ENCODE measurements around the gene PCOLCE2. TPM values are rescaled to one million over a fixed set of nuclear protein-coding genes. Genes with fewer than 3 reads are reported as not detected.

Gene PCOLCE2
- total RNA-seq, 1 experiment from 2014 or later, result 23.9 TPM

DNA sequence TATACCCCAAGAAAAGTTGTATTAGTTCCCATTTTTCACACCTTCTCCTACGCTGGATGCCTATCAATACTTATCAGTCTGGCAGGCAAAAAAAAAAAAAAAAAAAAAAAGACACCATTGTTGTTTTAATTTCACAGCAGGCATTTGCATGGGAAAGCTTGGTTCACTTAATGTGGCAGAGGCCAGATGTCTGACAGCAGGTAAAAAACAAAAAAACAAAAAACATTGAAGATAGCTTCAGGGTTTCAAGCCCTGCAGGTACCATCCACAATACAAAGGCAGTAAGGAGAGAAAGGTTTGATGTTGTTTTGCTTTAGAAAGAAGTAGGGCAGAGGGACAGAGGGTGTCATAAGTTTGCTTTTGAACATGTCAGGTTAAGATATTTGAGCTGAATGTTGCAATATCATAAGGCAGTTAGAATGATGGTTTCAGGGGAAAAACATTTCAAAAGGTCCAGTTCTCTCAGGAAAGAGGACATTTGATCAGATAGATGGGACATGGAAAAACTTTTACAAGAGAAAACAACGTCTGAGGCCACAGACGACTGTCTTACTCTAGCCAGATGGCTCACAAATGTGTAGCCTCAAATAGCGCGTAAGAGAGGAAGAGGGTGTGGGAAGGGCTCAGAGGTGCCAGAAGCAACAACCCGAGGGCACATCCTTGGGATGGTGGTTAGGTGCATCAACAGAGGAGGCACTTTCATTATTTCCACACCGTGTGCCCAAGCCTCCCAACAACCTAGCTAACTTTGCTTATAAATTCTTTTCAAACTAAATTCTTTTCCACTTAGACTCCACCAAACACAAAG lies 25.7 kb downstream of the PCOLCE2 start:
- Histone ChIP-seq H3F3A (ENCODE audit: low read length, unreplicated experiment) (no peaks in the 10 kb centered on the region), H3K79me2 (ENCODE audit: low read length) (no peaks in the 10 kb centered on the region), H3K27ac (ENCODE audit: low read length) (no peak overlapping the region), H3K4me1 (ENCODE audit: insufficient read depth, low read length) (peaks cover 14% of the 10 kb centered on the region), H3K4me2 (ENCODE audit: low read length) (peak overlapping the region; percentile 62), H3K36me3 (ENCODE audit: low read depth, low read length) (no peaks in the 10 kb centered on the region), H3K27me3 (ENCODE audit: low read length) (no peaks in the 10 kb centered on the region), H2AFZ (ENCODE audit: low read length) (peak overlapping the region; percentile 35; the same call in 1 of the 2 replicates), H3K9ac (ENCODE audit: low read length) (no peak overlapping the region), H4K20me1 (ENCODE audit: low read length) (no peaks in the 10 kb centered on the region), H3K9me3 (ENCODE audit: low read length) (no peaks in the 10 kb centered on the region), H3K9me2 (replicated peaks; ENCODE audit: low read length) (no peaks in the 10 kb centered on the region), H3K4me3 (ENCODE audit: low read length) (peak overlapping the region; percentile 30; the same call in 1 of the 2 replicates)
- CTCF ChIA-PET, result no interaction called here
- peak; percentile 66 for ATAC-seq
- no peak for TF ChIP-seq EZH2 (IDR thresholded peaks at IDR 0.05; ENCODE audit: low read length, unreplicated experiment)
- TF ChIP-seq EZH2phosphoT487 (IDR thresholded peaks at IDR 0.05; ENCODE audit: borderline replicate concordance, low read length), result no peak
- TF ChIP-seq, protein P1, sequence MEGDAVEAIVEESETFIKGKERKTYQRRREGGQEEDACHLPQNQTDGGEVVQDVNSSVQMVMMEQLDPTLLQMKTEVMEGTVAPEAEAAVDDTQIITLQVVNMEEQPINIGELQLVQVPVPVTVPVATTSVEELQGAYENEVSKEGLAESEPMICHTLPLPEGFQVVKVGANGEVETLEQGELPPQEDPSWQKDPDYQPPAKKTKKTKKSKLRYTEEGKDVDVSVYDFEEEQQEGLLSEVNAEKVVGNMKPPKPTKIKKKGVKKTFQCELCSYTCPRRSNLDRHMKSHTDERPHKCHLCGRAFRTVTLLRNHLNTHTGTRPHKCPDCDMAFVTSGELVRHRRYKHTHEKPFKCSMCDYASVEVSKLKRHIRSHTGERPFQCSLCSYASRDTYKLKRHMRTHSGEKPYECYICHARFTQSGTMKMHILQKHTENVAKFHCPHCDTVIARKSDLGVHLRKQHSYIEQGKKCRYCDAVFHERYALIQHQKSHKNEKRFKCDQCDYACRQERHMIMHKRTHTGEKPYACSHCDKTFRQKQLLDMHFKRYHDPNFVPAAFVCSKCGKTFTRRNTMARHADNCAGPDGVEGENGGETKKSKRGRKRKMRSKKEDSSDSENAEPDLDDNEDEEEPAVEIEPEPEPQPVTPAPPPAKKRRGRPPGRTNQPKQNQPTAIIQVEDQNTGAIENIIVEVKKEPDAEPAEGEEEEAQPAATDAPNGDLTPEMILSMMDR (conservative IDR thresholded peaks at IDR 0.05; ENCODE audit: low read depth, low read length), result no peak
- no TSS peak for BruUV-seq (replicated peaks)
- intact Hi-C loops (cut with micrococcal nuclease), result no loop called here
- POLR2A ChIA-PET (ENCODE audit: unreplicated experiment), result no interaction called here
- DNase-seq, result peak; percentile 63

DNA sequence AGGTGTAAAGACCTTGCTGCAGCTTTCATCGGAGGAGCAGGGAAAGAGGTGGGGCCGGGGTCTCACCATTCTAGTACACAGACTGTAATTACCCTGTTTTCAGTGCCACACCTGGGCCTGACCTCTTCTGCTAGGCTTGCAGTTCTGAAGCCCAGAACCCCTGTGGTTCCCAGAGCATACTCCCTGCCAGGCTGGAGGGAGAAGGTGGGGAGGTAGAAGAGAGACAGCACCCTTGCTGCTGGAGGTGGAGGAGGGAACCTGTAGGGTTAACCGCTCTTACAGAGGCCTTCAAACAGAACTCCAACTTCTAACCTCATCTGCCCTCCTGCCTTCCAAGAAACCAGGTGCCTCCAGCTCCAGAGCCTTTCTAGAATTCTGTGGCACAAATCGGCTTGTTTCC lies 27.0 kb downstream of the PCOLCE2 start:
- no peak overlapping the region for H3K4me2 ChIP-seq (ENCODE audit: low read length)
- no peak overlapping the region for H3K4me3 ChIP-seq (ENCODE audit: low read length)
- no peak overlapping the region for H3K27ac ChIP-seq (ENCODE audit: low read length)
- no TSS peak for BruUV-seq (replicated peaks)
- H3K36me3 ChIP-seq (ENCODE audit: low read depth, low read length), result no peaks in the 10 kb centered on the region
- H4K20me1 ChIP-seq (ENCODE audit: low read length), result no peaks in the 10 kb centered on the region
- ATAC-seq (no peak), DNase-seq (no peak)
- H3K9me3 ChIP-seq (ENCODE audit: low read length), result no peaks in the 10 kb centered on the region
- ChIA-PET POLR2A (ENCODE audit: unreplicated experiment) (no interaction called here), CTCF (no interaction called here)
- H3K79me2 ChIP-seq (ENCODE audit: low read length), result no peaks in the 10 kb centered on the region
- no peaks in the 10 kb centered on the region for H3F3A ChIP-seq (ENCODE audit: low read length, unreplicated experiment)
- no peak overlapping the region for H3K9ac ChIP-seq (ENCODE audit: low read length)
- no peaks in the 10 kb centered on the region for H3K9me2 ChIP-seq (replicated peaks; ENCODE audit: low read length)
- TF ChIP-seq, protein P1 (conservative IDR thresholded peaks at IDR 0.05; ENCODE audit: low read depth, low read length), result no peak
- TF ChIP-seq EZH2phosphoT487 (IDR thresholded peaks at IDR 0.05; ENCODE audit: borderline replicate concordance, low read length) (no peak), EZH2 (IDR thresholded peaks at IDR 0.05; ENCODE audit: low read length, unreplicated experiment) (no peak)
- H3K4me1 ChIP-seq (ENCODE audit: insufficient read depth, low read length), result peaks cover 14% of the 10 kb centered on the region
- H2AFZ ChIP-seq (ENCODE audit: low read length), result no peak overlapping the region
- no peaks in the 10 kb centered on the region for H3K27me3 ChIP-seq (ENCODE audit: low read length)
- intact Hi-C loops (cut with micrococcal nuclease), result no loop called here

DNA sequence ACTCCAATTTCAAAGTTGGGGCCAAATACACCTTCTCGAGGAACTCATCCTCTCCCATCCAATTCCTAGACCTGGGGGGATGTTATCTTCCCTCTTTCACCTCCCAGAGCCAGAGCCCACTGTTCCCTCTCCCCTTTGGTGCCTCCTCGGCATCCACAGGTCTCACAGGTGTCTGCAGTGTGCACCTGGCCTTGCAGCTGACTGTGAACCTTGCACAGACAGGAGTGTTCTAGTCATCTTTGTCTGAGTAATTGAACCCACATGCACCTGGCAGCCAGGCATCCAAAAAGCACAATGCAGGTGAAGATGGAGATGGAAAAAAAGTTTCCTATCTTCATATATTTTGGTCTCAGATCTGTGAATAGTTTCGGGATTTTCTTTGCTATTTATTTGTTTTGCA lies 30.8 kb downstream of the PCOLCE2 start:
- Histone ChIP-seq H3K9me3 (ENCODE audit: low read length) (no peaks in the 10 kb centered on the region), H4K20me1 (ENCODE audit: low read length) (no peaks in the 10 kb centered on the region), H3K9ac (ENCODE audit: low read length) (no peak overlapping the region), H3K79me2 (ENCODE audit: low read length) (no peaks in the 10 kb centered on the region), H3K4me2 (ENCODE audit: low read length) (no peak overlapping the region), H3K27me3 (ENCODE audit: low read length) (no peaks in the 10 kb centered on the region), H3K4me1 (ENCODE audit: insufficient read depth, low read length) (peaks cover 16% of the 10 kb centered on the region), H2AFZ (ENCODE audit: low read length) (no peak overlapping the region), H3K9me2 (replicated peaks; ENCODE audit: low read length) (no peaks in the 10 kb centered on the region), H3K27ac (ENCODE audit: low read length) (no peak overlapping the region), H3F3A (ENCODE audit: low read length, unreplicated experiment) (no peaks in the 10 kb centered on the region), H3K4me3 (ENCODE audit: low read length) (no peak overlapping the region), H3K36me3 (ENCODE audit: low read depth, low read length) (no peaks in the 10 kb centered on the region)
- ChIA-PET POLR2A (ENCODE audit: unreplicated experiment) (no interaction called here), CTCF (no interaction called here)
- intact Hi-C loops (cut with micrococcal nuclease), result no loop called here
- TF ChIP-seq, protein P1 (conservative IDR thresholded peaks at IDR 0.05; ENCODE audit: low read depth, low read length), result no peak
- TF ChIP-seq EZH2 (IDR thresholded peaks at IDR 0.05; ENCODE audit: low read length, unreplicated experiment) (no peak), EZH2phosphoT487 (IDR thresholded peaks at IDR 0.05; ENCODE audit: borderline replicate concordance, low read length) (no peak)
- ATAC-seq (no peak), DNase-seq (no peak)
- no TSS peak for BruUV-seq (replicated peaks)

Measured in PC-3 (cell line).